Keratinocyte (primary cell): Measurements from ENCODE around the gene GID8. TPM values are rescaled to one million over a fixed set of nuclear protein-coding genes. Genes with fewer than 3 reads are reported as not detected.

Source experiments
- DNase-seq: peaks from one replicate; pipeline ENCODE4 v3.0.0-alpha.2; 2011; ENCODE audit warnings: low read depth, missing footprints, low spot score
- FAIRE-seq: peaks from 2 replicates; lab custom pipeline; 2011; peaks lifted over from hg19 to GRCh38; lab: Jason Lieb, UNC
- H2AFZ ChIP-seq: 2 replicates; pipeline ENCODE4 v1.6.0; 2012; ENCODE audit warnings: low read length, control low read depth, inconsistent platforms; ENCODE audit not compliant: control insufficient read depth
- H3K27ac ChIP-seq: 2 replicates; pipeline ENCODE4 v1.5.1; 2011; ENCODE audit warnings: low read length; ENCODE audit not compliant: control insufficient read depth, insufficient read depth
- H3K27me3 ChIP-seq: 3 replicates; pipeline ENCODE4 v1.6.0; 2011; ENCODE audit warnings: low read length; ENCODE audit not compliant: control insufficient read depth, insufficient read depth; ENCODE audit errors: extremely low read depth
- H3K36me3 ChIP-seq, 2 experiments: 2 replicates in 1 of 2; 3 replicates in 1 of 2; pipeline ENCODE4 v1.5.1; 2011; ENCODE audit warnings: low read length in 2 of 2, mild to moderate bottlenecking in 1 of 2; ENCODE audit not compliant: control insufficient read depth in 2 of 2, insufficient read depth in 2 of 2; ENCODE audit errors: extremely low read depth in 1 of 2
- H3K4me1 ChIP-seq: 3 replicates; pipeline ENCODE4 v1.5.1; 2011; ENCODE audit warnings: low read length; ENCODE audit not compliant: control insufficient read depth, insufficient read depth; ENCODE audit errors: extremely low read depth
- H3K4me2 ChIP-seq: 3 replicates; pipeline ENCODE4 v1.6.0; 2011; ENCODE audit warnings: low read depth, low read length; ENCODE audit not compliant: control insufficient read depth, insufficient read depth; ENCODE audit errors: extremely low read depth
- H3K4me3 ChIP-seq, 3 experiments: fragments of 200-600 bp in 1 of 3; sonication (generic) in 1 of 3; 2 replicates in 2 of 3; 3 replicates in 1 of 3; pipeline ENCODE4 v1.5.1; 2011 to 2016; ENCODE audit warnings: low read length in 3 of 3, mild to moderate bottlenecking in 3 of 3, control low read depth in 2 of 3, inconsistent platforms in 1 of 3, low read depth in 1 of 3, mixed read lengths in 1 of 3, mixed run types in 1 of 3, moderate library complexity in 1 of 3; ENCODE audit not compliant: control insufficient read depth in 2 of 3, insufficient read depth in 2 of 3; ENCODE audit errors: extremely low read depth in 1 of 3
- H3K79me2 ChIP-seq: 2 replicates; pipeline ENCODE4 v1.6.0; 2012; ENCODE audit warnings: low read length; ENCODE audit not compliant: control insufficient read depth, insufficient read depth
- H3K9ac ChIP-seq: 3 replicates; pipeline ENCODE4 v1.6.0; 2011; ENCODE audit warnings: low read length; ENCODE audit not compliant: control insufficient read depth, insufficient read depth; ENCODE audit errors: extremely low read depth
- H3K9me1 ChIP-seq: 3 replicates; pipeline ENCODE4 v1.6.0; 2011; ENCODE audit warnings: low read length; ENCODE audit not compliant: control insufficient read depth, insufficient read depth; ENCODE audit errors: extremely low read depth
- H3K9me3 ChIP-seq: 2 replicates; pipeline ENCODE4 v1.5.1; 2012; ENCODE audit warnings: low read depth, low read length; ENCODE audit not compliant: control insufficient read depth
- H4K20me1 ChIP-seq: 3 replicates; pipeline ENCODE4 v1.6.0; 2011; ENCODE audit warnings: low read length; ENCODE audit not compliant: control insufficient read depth, insufficient read depth; ENCODE audit errors: extremely low read depth
- EZH2 ChIP-seq: IDR thresholded peaks from one replicate; pipeline ENCODE4 v1.6.1; 2012; ENCODE audit warnings: inconsistent platforms, mild to moderate bottlenecking, low read length, moderate library complexity
- dilution Hi-C: fragments of 300-500 bp; cut with MboI; formaldehyde crosslinking; loops from one replicate; pipeline ENCODE4 v1.7.0; 2020; ENCODE audit warnings: low sequenced_read_pairs; ENCODE audit not compliant: extremely low pct_ligation_motif_present
- polyA plus RNA-seq, 5 experiments: library from polyadenylated mRNA; depleted of rRNA in 3 of 5; stranded (reverse) in 3 of 5; stranded (forward) in 1 of 5; unstranded in 1 of 5; fragments of >200 nt; gene quantifications; 1 replicate in 1 of 5; 2 replicates in 3 of 5; 3 replicates in 1 of 5; pipeline versions ENCODE4 v1.2.1 to v1.2.3, GENCODE V29; 2011 to 2012; ENCODE audit warnings: missing spikeins in 2 of 5, low read depth in 1 of 5, low replicate concordance in 1 of 5
- TF ChIP-seq, protein P1 (sequence below), 3 experiments: IDR thresholded peaks in 1 of 3; conservative IDR thresholded peaks in 1 of 3; optimal IDR thresholded peaks in 1 of 3; 2 replicates in 2 of 3; 3 replicates in 1 of 3; pipeline versions ENCODE3 to v1.5.1; 2011; ENCODE audit warnings: low read length in 3 of 3, mild to moderate bottlenecking in 3 of 3, moderate library complexity in 2 of 3, control low read depth in 1 of 3, inconsistent platforms in 1 of 3; ENCODE audit not compliant: insufficient read depth in 2 of 3; ENCODE audit errors: extremely low read depth in 1 of 3

GID8 gene
- polyA plus RNA-seq, 1 donor (not counting 4 experiments of a cell fraction or from before 2014, with no cell fraction given): 23.7 TPM

DNA sequence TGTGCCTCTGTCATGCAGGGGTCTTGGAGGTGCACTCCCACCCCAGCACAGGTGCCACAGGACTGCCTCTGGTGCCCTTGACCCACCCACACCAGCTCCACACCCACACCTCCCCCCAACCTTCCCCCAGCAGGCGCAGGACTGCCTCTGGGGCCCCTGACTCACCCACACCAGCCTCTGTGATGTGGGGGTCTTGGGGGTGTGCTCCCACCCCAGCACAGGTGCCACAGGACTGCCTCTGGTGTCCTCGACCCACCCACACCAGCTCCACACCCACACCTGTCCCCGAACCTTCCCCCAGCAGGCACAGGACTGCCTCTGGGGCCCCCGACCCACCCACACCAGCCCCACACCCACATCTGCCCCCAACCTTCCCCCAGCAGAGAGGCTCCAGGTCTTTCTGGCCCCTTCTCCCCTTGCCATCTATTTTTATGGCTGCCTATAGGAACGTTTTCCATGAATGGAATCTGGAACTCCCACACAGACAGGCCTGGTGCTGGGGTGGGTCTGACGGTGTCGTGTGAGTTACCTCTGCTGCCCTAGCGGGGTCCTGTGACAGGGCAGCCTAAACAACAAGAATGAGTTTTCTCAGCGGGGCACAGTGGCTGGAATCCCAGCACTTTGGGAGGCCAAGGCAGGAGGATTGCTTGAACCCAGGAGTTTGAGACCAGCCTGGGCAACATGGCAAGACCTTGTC lies 38.0 kb downstream of the GID8 start:
- Histone ChIP-seq H2AFZ (no peak overlapping the region), H3K9ac (no peak overlapping the region), H3K79me2 (no peaks in the 10 kb centered on the region), H3K4me3 (no peak overlapping the region), H3K9me1 (no peaks in the 10 kb centered on the region), H3K4me2 (no peak overlapping the region), H3K4me1 (peaks cover 5% of the 10 kb centered on the region), H4K20me1 (peaks cover 7% of the 10 kb centered on the region), H3K27ac (no peak overlapping the region), H3K27me3 (peaks cover 71% of the 10 kb centered on the region), H3K36me3 (no peaks in the 10 kb centered on the region), H3K9me3 (no peaks in the 10 kb centered on the region)
- TF ChIP-seq, protein P1, sequence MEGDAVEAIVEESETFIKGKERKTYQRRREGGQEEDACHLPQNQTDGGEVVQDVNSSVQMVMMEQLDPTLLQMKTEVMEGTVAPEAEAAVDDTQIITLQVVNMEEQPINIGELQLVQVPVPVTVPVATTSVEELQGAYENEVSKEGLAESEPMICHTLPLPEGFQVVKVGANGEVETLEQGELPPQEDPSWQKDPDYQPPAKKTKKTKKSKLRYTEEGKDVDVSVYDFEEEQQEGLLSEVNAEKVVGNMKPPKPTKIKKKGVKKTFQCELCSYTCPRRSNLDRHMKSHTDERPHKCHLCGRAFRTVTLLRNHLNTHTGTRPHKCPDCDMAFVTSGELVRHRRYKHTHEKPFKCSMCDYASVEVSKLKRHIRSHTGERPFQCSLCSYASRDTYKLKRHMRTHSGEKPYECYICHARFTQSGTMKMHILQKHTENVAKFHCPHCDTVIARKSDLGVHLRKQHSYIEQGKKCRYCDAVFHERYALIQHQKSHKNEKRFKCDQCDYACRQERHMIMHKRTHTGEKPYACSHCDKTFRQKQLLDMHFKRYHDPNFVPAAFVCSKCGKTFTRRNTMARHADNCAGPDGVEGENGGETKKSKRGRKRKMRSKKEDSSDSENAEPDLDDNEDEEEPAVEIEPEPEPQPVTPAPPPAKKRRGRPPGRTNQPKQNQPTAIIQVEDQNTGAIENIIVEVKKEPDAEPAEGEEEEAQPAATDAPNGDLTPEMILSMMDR (optimal IDR thresholded peaks at IDR 0.05 in 1 of 3, IDR thresholded peaks at IDR 0.05 in 1 of 3, conservative IDR thresholded peaks at IDR 0.05 in 1 of 3; ENCODE audit: extremely low read depth in 1 of 3, insufficient read depth in 2 of 3, low read length in 3 of 3): no peak
- TF ChIP-seq EZH2: no peak
- DNase-seq (no peak), FAIRE-seq (no peak)
- dilution Hi-C loops: no loop called here

DNA sequence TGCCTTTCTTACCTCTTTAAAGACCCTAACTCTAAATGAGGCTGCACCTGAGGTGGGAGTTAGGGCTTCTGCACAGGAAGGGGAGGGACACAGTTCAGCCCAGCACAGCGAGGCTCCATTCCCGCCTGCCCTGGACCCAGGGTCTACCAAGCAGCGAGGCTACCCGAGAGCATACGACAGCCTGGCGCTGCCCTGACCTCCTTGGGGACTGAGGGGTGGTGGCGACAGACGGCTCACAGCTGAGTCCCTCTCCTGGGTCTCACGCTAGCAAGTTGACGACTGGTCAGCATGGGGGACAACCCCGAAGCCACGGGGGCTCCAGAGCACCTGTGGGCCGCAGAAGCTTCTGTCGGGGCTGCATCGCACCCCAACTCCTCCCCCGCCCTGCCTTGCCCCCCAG lies 38.9 kb downstream of the GID8 start:
- Histone ChIP-seq H3K4me2 (no peak overlapping the region), H3K9me1 (no peaks in the 10 kb centered on the region), H3K79me2 (no peaks in the 10 kb centered on the region), H2AFZ (no peak overlapping the region), H4K20me1 (peaks cover 7% of the 10 kb centered on the region), H3K27me3 (peaks cover 80% of the 10 kb centered on the region), H3K9ac (no peak overlapping the region), H3K36me3 (no peaks in the 10 kb centered on the region), H3K9me3 (no peaks in the 10 kb centered on the region), H3K27ac (no peak overlapping the region), H3K4me1 (peaks cover 5% of the 10 kb centered on the region), H3K4me3 (no peak overlapping the region)
- FAIRE-seq (no peak), DNase-seq (no peak)
- dilution Hi-C loops: no loop called here
- TF ChIP-seq, protein P1 (optimal IDR thresholded peaks at IDR 0.05 in 1 of 3, IDR thresholded peaks at IDR 0.05 in 1 of 3, conservative IDR thresholded peaks at IDR 0.05 in 1 of 3; ENCODE audit: extremely low read depth in 1 of 3, insufficient read depth in 2 of 3, low read length in 3 of 3): no peak
- no peak for TF ChIP-seq EZH2
